Right renal pelvis (tissue), 4 donors: ENCODE data around the gene NLGN4Y. TPM values are rescaled to one million over a fixed set of nuclear protein-coding genes. Genes with fewer than 3 reads are reported as not detected.
"Not testable (repeated sequence)": the region's sequence is repeated elsewhere in the genome, so short reads cannot be mapped to it uniquely, and the experiment has no call there.

ENCODE experiments used
- DNase-seq, 4 donors: peaks; one replicate each; pipeline ENCODE4 v3.0.0-alpha.2; 2013; ENCODE audit warnings: low read depth in 4 of 4, low spot score in 3 of 4, missing footprints in 1 of 4
- polyA plus RNA-seq, 4 donors: library from polyadenylated mRNA; unstranded; fragments of 120-200 nt; gene quantifications; one replicate each; pipeline ENCODE4 v1.2.1, GENCODE V29; 2013; ENCODE audit not compliant: insufficient read length in 4 of 4

The NLGN4Y gene
- polyA plus RNA-seq, 4 donors: 10.1 to 25.0 (median 19.3) TPM

DNA sequence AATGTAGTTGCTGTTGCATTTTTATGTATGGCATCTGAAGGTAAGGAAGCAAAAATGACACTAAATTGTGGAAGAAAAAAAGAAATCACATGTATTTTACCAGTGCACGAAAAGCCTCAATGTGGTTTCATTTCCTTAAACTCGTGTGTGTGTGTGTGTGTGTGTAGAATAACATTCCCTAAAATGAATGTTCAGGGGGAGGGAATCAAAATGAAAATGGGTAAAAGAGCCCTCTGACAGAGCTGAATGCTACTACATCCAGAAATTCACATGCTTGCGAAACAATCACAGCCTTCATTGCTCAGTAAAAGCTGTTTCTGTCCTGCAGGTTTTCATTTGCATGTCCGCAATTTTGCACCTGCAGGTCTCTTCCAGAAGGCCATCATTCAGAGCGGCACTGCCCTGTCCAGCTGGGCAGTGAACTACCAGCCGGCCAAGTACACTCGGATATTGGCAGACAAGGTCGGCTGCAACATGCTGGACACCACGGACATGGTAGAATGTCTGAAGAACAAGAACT lies 305.1 kb downstream of the NLGN4Y start:
- no peak for DNase-seq

DNA sequence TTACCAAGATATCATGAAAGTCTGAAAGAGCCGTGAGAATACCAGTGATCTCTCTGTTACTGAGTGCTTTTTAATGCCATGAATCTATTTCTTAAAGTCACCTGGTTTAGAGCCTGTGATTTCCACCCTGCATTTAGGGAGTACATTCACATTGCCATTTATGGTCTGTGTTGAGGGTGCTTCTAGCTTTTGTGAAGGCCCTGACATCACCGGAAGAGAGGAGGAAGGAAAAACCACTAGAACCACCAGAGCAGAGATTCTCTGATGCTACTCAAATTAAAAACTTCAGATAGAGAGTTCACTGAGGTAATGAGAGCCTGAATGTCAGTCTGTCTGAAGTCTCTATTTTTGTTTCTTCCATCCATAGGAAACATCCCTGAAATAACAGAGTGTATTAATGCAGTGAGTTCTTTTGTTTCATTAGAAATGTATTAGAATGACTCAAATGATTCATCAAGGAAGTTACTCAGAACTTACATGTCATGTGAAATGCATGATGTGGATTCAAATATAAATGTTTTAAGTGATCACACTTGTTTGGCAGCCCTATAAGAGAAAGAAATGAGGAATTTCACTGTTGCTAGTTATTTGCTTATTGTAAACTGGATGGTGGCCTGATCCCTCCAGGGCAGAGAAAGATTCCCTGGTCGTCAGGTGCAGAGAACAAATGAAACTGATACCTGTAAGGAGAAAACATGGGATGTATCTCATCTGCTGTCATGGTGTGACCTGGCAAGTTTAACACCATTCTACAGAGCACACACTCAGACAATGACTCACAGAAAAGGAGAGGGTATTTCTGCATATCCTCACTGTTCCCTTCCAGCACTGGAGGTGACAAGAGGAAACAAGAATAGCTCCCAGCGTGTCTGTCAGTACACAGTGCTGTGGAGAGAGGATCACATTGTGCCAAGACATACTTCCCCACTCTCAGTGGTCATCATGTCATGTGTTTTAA lies 310.1 kb downstream of the NLGN4Y start:
- DNase-seq: no peak

DNA sequence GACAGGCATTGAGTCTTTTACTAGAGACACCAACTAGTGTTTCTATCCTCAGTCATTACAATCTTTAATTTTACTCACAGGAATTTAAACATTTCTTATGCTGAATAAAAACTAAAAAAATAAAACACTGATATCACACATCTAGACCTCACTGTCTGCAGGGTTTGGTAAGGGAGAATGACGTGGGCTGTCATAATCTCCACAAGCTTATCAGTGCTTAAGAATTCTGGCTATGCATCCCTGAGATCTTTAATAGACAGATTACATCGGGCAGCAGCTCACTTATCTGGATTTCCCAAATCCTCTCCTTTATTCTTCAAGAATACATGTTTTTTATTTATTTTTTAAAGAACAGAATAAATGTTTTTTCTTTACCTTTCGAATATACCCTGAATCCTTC lies 313.1 kb downstream of the NLGN4Y start:
- no peak for DNase-seq

DNA sequence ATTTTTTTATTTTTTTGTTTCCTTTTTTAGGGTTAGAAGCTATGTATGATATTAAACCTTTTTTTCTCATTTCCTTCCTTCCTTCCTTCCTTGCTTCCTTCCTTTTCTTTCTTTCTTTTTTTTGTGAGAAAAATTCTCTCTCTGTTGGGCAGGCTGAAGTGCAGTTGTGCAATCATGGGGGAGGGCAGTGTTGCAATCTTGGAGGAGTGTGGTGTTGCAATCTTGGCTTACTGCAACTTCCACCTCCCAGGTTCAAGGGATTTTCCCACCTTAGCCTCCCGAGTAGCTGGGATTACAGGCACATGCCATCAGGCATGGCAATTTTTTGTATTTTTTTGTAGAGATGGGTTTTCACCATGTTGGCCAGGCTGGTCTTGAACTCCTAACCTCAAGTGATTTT lies 326.4 kb downstream of the NLGN4Y start:
- DNase-seq: no peak

DNA sequence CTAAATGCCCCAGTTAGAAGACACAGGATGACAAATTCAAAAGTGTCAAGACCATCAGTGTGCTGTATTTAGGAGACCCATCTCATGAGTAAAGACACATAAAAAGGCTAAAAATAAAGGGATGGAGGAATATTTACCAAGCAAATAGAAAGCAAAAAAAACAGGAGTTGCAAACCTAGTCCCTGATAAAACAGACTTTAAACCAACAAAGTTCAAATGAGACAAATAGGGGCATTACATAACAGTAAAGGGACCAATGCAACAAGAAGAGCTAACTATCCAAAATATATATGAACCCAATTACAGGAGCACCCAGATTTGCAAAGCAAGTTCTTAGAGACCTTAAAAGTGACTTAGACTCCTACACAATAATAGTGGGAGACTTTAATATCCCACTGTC lies 336.1 kb downstream of the NLGN4Y start:
- DNase-seq: no peak

DNA sequence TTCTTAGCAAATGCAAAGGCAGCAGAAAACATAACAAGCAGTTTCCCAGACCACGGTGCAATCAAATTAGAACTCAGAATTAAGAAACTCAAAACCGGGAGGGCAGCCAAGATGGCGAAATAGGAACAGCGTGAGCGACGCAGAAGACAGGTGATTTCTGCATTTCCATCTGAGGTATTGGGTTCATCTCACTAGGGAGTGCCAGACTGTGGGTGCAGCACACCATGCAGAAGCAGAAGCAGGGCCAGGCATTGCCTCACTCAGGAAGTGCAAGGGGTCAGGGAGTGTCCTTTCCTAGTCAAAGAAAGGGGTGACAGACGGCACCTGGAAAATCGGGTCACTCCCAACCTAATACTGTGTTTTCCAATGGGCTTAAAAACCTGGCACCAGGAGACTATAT lies 336.7 kb downstream of the NLGN4Y start:
- DNase-seq: not testable (repeated sequence)

DNA sequence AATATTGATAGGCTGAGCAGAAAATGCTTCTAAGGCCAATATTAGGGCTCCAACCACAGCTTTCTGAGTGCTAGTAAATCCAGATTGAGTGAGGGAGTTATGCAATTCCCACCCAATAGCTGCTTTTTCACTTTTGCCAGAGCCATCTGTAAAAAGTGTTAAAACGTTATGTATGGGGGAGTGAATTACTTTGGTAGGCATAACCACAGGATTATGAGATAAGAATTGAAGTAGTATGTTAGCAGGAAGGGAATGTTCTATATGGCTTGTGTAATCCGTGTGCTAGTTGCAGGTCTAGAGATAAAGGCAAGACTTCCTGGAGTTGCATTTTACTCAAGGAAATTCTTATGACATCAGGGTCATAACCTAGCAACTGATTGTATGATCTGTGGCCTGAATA lies 347.6 kb downstream of the NLGN4Y start:
- DNase-seq: no peak
